Measurements from ENCODE around the gene SLC2A11. TPM values are rescaled to one million over a fixed set of nuclear protein-coding genes. Genes with fewer than 3 reads are reported as not detected.
A peak's percentile ranks its signal among the peaks of the same experiment; 100 is the strongest.

The SLC2A11 gene
- total RNA-seq, 4 donors from 2014 or later: 2.4 to 19.0 (median 6.2) TPM

GRCh38 chr22:23837496-23837859 lies 20.2 kb upstream of the SLC2A11 start:
- ATAC-seq (no peak), DNase-seq (no peak)
- intact Hi-C loops (cut with DNase I; ENCODE audit: low total_unique reads) (no loop called here), in situ Hi-C loops (cut with MboI; ENCODE audit: low sequenced_read_pairs in 4 of 4) (no loop called here)
- no peak overlapping the region for H3K4me3 ChIP-seq
- no peaks in the 10 kb centered on the region for H3K9me3 ChIP-seq
- H3K36me3 ChIP-seq: no peaks in the 10 kb centered on the region
- H3K4me1 ChIP-seq: peaks cover 63 to 69% of the 10 kb centered on the region in 2 donors
- peak overlapping the region; percentile 91 to 98 (median 96) for H3K27ac ChIP-seq
- no peak for TF ChIP-seq CTCF (IDR thresholded peaks at IDR 0.05 in 4 of 5, conservative IDR thresholded peaks at IDR 0.05 in 1 of 5)
- TF ChIP-seq POLR2A (IDR thresholded peaks at IDR 0.05): no peak
- H3K27me3 ChIP-seq: no peaks in the 10 kb centered on the region

GRCh38 chr22:23837911-23838680 lies 19.6 kb upstream of the SLC2A11 start:
- ATAC-seq (no peak), DNase-seq (no peak)
- in situ Hi-C loops (cut with MboI; ENCODE audit: low sequenced_read_pairs in 4 of 4) (no loop called here), intact Hi-C loops (cut with DNase I; ENCODE audit: low total_unique reads) (no loop called here)
- peak overlapping the region; percentile 37 to 62 (median 56) for H3K4me3 ChIP-seq
- no peaks in the 10 kb centered on the region for H3K9me3 ChIP-seq
- no peaks in the 10 kb centered on the region for H3K36me3 ChIP-seq
- TF ChIP-seq POLR2A (IDR thresholded peaks at IDR 0.05) (no peak), CTCF (IDR thresholded peaks at IDR 0.05 in 4 of 5, conservative IDR thresholded peaks at IDR 0.05 in 1 of 5) (no peak)
- peaks cover 57 to 63% of the 10 kb centered on the region in 2 donors for H3K4me1 ChIP-seq
- no peaks in the 10 kb centered on the region for H3K27me3 ChIP-seq
- H3K27ac ChIP-seq: peak overlapping the region; percentile 91 to 98 (median 96)

DNA sequence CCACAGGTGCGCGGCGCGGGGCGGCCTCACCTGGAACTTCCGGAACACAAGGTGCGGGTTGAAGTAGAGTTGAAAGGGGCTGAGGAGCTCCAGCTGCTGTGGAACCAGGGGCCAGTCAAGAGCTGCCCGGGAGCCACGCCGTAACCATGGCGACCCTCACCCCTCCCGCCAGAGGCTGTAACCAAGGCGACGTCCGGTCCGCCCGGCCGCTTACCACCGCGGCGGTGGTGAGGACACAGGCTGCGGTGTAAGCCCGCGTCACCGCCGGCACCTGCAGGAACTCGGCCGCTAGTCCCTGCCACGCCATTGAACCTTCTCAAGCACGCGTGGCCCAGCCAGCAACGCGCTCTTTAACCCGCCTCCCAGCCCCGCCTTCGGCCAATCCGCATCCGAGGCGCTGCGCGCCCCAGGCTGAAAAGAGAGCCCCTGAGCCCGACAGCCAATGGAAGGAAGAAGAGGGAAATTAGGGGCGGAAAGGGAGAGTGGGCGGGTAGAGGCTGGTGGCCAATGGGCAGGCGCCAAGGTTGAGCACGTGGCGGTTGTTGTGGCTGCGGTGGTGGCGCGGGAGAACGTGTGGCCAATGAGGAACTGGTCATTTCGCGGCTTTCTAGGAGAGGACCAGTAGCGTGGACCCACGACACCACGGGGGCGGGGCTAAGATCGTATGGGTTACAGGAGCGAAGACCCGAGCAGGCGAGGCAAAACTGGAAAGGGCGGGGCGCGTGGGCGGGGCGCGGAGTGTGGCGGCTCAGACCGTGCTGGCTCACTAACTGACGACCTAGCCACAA lies 18.8 kb upstream of the SLC2A11 start, which contains the start of gene DERL3:
DERL3 (minus strand) TSS at position 326 of the 788 bp plus-strand sequence; CDS start at position 307, 19 bp downstream.
- H3K4me1 ChIP-seq: peaks cover 50 to 61% of the 10 kb centered on the region in 2 donors
- H3K36me3 ChIP-seq: no peaks in the 10 kb centered on the region
- in situ Hi-C loops (cut with MboI; ENCODE audit: low sequenced_read_pairs in 4 of 4) (no loop called here), intact Hi-C loops (cut with DNase I; ENCODE audit: low total_unique reads) (no loop called here)
- TF ChIP-seq POLR2A (IDR thresholded peaks at IDR 0.05) (peak; percentile 49 to 52), CTCF (IDR thresholded peaks at IDR 0.05 in 4 of 5, conservative IDR thresholded peaks at IDR 0.05 in 1 of 5) (no peak)
- ATAC-seq: peak; percentile 43 to 57
- H3K4me3 ChIP-seq: peak within 1 kb of the TSS; percentile 37 to 62 (median 56)
- no peaks in the 10 kb centered on the region for H3K27me3 ChIP-seq
- H3K27ac ChIP-seq: peak within 1 kb of the TSS; percentile 91 to 98 (median 96)
- H3K9me3 ChIP-seq: no peaks in the 10 kb centered on the region
- peak; percentile 96 to 98 for DNase-seq

DNA sequence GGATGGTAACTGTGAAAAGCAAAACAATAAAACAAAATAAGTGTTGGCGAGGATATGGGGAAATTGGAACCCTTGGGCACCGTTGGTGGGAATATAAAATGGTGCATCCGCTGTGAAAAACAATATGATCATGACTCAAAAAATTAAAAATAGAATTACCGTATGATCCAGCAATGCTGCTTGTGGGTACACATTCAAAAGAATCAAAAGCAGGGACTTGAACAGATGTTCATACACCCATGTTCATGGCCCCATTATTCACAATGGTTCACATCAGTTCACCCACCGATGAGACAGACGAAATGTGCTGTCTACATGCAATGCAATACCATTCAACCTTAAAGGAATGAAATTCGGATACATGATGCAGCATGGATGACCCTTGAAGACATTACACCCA lies 17.6 kb upstream of the SLC2A11 start:
- H3K36me3 ChIP-seq: no peaks in the 10 kb centered on the region
- peak overlapping the region; percentile 91 to 98 (median 96) for H3K27ac ChIP-seq
- ATAC-seq: peak; percentile 11 to 22
- in situ Hi-C loops (cut with MboI; ENCODE audit: low sequenced_read_pairs in 4 of 4): loop anchor here in 1 of 4 donors (10.0 kb wide), 1 partner anchor 65 kb away; the partner anchor contains the start of gene MMP11
- no peaks in the 10 kb centered on the region for H3K9me3 ChIP-seq
- H3K4me1 ChIP-seq: peaks cover 50 to 61% of the 10 kb centered on the region in 2 donors
- H3K4me3 ChIP-seq: no peak overlapping the region
- intact Hi-C loops (cut with DNase I; ENCODE audit: low total_unique reads): no loop called here
- no peaks in the 10 kb centered on the region for H3K27me3 ChIP-seq
- DNase-seq: no peak
- peak in 1 of 2 donors; percentile 7 for TF ChIP-seq POLR2A (IDR thresholded peaks at IDR 0.05)
- TF ChIP-seq CTCF (IDR thresholded peaks at IDR 0.05 in 4 of 5, conservative IDR thresholded peaks at IDR 0.05 in 1 of 5): no peak
